GM12878 (cell line): ENCODE results near the gene CCK. TPM values are rescaled to one million over a fixed set of nuclear protein-coding genes. Genes with fewer than 3 reads are reported as not detected.
A peak's percentile ranks its signal among the peaks of the same experiment; 100 is the strongest.

Experiments used
- ATAC-seq: fragments of 200-7000 bp; cut with Tn5 transposase; 3 replicates; pipeline ENCODE4 v1.9.1; 2020; ENCODE audit warnings: mild to moderate bottlenecking, moderate library complexity
- BruUV-seq: library from RNA; stranded (reverse); fragments of 400-500 nt; replicated peaks from 2 replicates; lab custom pipeline; 2021; lab: Mats Ljungman, UMichigan
- CTCF ChIA-PET: fragments of 300-600 bp; sonication (Branson Sonifier 250); formaldehyde crosslinking; extraction: SDS; loops from one replicate; lab custom pipeline; 2021; ENCODE audit warnings: inconsistent platforms; lab: Yijun Ruan, JAX
- POLR2A ChIA-PET: fragments of 350-600 bp; formaldehyde crosslinking; extraction: SDS; loops from one replicate; lab custom pipeline; 2021; ENCODE audit warnings: inconsistent platforms; lab: Charles Lee
- RAD21 ChIA-PET: fragments of 300-600 bp; sonication (Branson Sonifier 250); formaldehyde crosslinking; loops from one replicate; lab custom pipeline; 2023; ENCODE audit warnings: antibody characterized with exemption; ENCODE audit not compliant: unreplicated experiment; lab: Charles Lee
- SMC1A ChIA-PET: fragments of 300-600 bp; sonication (Branson Sonifier 250); formaldehyde crosslinking; loops from one replicate; lab custom pipeline; 2023; ENCODE audit not compliant: unreplicated experiment, uncharacterized antibody; lab: Charles Lee
- DNase-seq: peaks from one replicate; pipeline ENCODE4 v3.0.0-alpha.2; 2011; ENCODE audit warnings: low read depth, low spot score
- FAIRE-seq: peaks from 3 replicates; lab custom pipeline; 2011; peaks lifted over from hg19 to GRCh38; lab: Jason Lieb, UNC
- H2AFZ ChIP-seq: 2 replicates; pipeline ENCODE4 v1.6.0; 2011; ENCODE audit warnings: low read depth, low read length, control low read depth; ENCODE audit not compliant: control insufficient read depth
- H3K27ac ChIP-seq: 2 replicates; pipeline ENCODE4 v1.5.1; 2011; ENCODE audit warnings: control low read depth; ENCODE audit not compliant: control insufficient read depth, insufficient read depth
- H3K27me3 ChIP-seq, 2 experiments: replicated peaks in 1 of 2; 2 replicates each; pipeline versions ENCODE4 v1.6.0 to v1.6.1; 2011; ENCODE audit warnings: low read length in 1 of 2; ENCODE audit not compliant: control insufficient read depth in 2 of 2, insufficient read depth in 2 of 2
- H3K36me3 ChIP-seq, 2 experiments: 2 replicates each; pipeline ENCODE4 v1.5.1; 2011; ENCODE audit warnings: low read length in 1 of 2; ENCODE audit not compliant: control insufficient read depth in 2 of 2, insufficient read depth in 2 of 2
- H3K4me1 ChIP-seq: 2 replicates; pipeline ENCODE4 v1.6.1; 2011; ENCODE audit warnings: mild to moderate bottlenecking, low read length, moderate library complexity, mixed read lengths; ENCODE audit not compliant: control insufficient read depth, insufficient read depth
- H3K4me2 ChIP-seq: 2 replicates; pipeline ENCODE4 v1.6.0; 2011; ENCODE audit warnings: control low read depth; ENCODE audit not compliant: control insufficient read depth, insufficient read depth
- H3K4me3 ChIP-seq: fragments of 200-600 bp; sonication (generic); 2 replicates; pipeline ENCODE4 v1.5.1; 2016
- H3K79me2 ChIP-seq: 2 replicates; pipeline ENCODE4 v1.6.0; 2011; ENCODE audit warnings: low read length; ENCODE audit not compliant: control insufficient read depth, insufficient read depth
- H3K9ac ChIP-seq: 2 replicates; pipeline ENCODE4 v1.8.0; 2011; ENCODE audit warnings: low read length, control low read depth, mixed read lengths; ENCODE audit not compliant: control insufficient read depth, insufficient read depth
- H3K9me3 ChIP-seq: replicated peaks from 3 replicates; pipeline ENCODE4 v1.5.1; 2011; ENCODE audit warnings: mild to moderate bottlenecking, low read length; ENCODE audit not compliant: control insufficient read depth, insufficient read depth
- H4K20me1 ChIP-seq: 2 replicates; pipeline ENCODE4 v1.6.0; 2011; ENCODE audit not compliant: control insufficient read depth, insufficient read depth
- CBX3 ChIP-seq: fragments of 200-600 bp; sonication (generic); IDR thresholded peaks from 2 replicates; pipeline ENCODE4 v1.6.1; 2016; ENCODE audit warnings: low read depth, borderline replicate concordance
- CEBPZ ChIP-seq: fragments of 150-350 bp; IDR thresholded peaks from 2 replicates; pipeline ENCODE4 v1.6.1; 2016; ENCODE audit warnings: low read depth, low read length
- CHD1 ChIP-seq: IDR thresholded peaks from 2 replicates; pipeline ENCODE4 v1.6.1; 2012; ENCODE audit warnings: low read depth, low read length, improper control_type of control experiment
- CREM ChIP-seq: IDR thresholded peaks from 2 replicates; pipeline ENCODE4 v1.6.1; 2014; ENCODE audit warnings: antibody characterized with exemption, low read depth
- RUNX3 ChIP-seq: IDR thresholded peaks from 2 replicates; pipeline ENCODE4 v1.6.1; 2012; ENCODE audit warnings: low read length, inconsistent platforms
- SIX5 ChIP-seq: IDR thresholded peaks from 2 replicates; pipeline ENCODE4 v1.6.1; 2011; ENCODE audit warnings: mild to moderate bottlenecking, low read depth, low read length, moderate library complexity; ENCODE audit not compliant: severe bottlenecking
- TCF12 ChIP-seq: IDR thresholded peaks from 2 replicates; pipeline ENCODE4 v1.6.1; 2011; ENCODE audit warnings: low read depth, mild to moderate bottlenecking, low read length
- TCF3 ChIP-seq: IDR thresholded peaks from 2 replicates; pipeline ENCODE4 v1.6.1; 2012; ENCODE audit warnings: low read depth, mild to moderate bottlenecking, low read length, borderline replicate concordance; ENCODE audit not compliant: insufficient read depth
- ZNF24 ChIP-seq: fragments of 450-650 bp; IDR thresholded peaks from 2 replicates; pipeline ENCODE4 v1.6.1; 2017; ENCODE audit warnings: antibody characterized with exemption, mild to moderate bottlenecking
- WGBS: methylation state at CpG from one replicate; pipeline ENCODE4 v1.1.6; 2016; ENCODE audit warnings: low lambda C conversion rate; ENCODE audit not compliant: insufficient replicate concordance, insufficient coverage; ENCODE audit errors: missing lambda C conversion rate; 5-methylcytosine and 5-hydroxymethylcytosine counted together
- in situ Hi-C: fragments of 300-500 bp; cut with MboI; formaldehyde crosslinking; loops from 9 replicates; pipeline ENCODE4 v1.14.3; 2018; ENCODE audit warnings: mixed read lengths
- intact Hi-C: fragments of 100-400 bp; cut with micrococcal nuclease; formaldehyde crosslinking; loops from one replicate; pipeline ENCODE4 v1.14.2; 2022; ENCODE audit not compliant: unreplicated experiment
- polyA plus RNA-seq, 11 experiments: library from polyadenylated mRNA; depleted of rRNA in 4 of 11; unstranded in 6 of 11; stranded (reverse) in 5 of 11; fragments of >200 nt; fragmentation: Nextera tagmentation in 4 of 11; fragmentation: Illumina TruSeq in 1 of 11; extraction: Ambion mirVana in 4 of 11; extraction: Trizol in 1 of 11; gene quantifications; 1 replicate in 1 of 11; 2 replicates in 10 of 11; pipeline versions ENCODE4 v1.2.1 to v1.2.3, GENCODE V29; 2011 to 2016; ENCODE audit warnings: inconsistent platforms in 2 of 11, missing spikeins in 2 of 11, low read depth in 1 of 11
- total RNA-seq, 4 experiments: library from RNA; depleted of rRNA in 3 of 4; stranded (reverse); fragments of >200 nt in 3 of 4; fragmentation: Illumina TruSeq in 1 of 4; extraction: Trizol in 1 of 4; gene quantifications; 2 replicates each; pipeline versions ENCODE4 v1.2.1 to v1.2.3, GENCODE V29; 2013 to 2021
- TF ChIP-seq, protein P1 (sequence below): IDR thresholded peaks from 2 replicates; pipeline ENCODE4 v1.6.1; 2012; ENCODE audit warnings: low read depth, low read length, improper control_type of control experiment
- TF ChIP-seq, protein P2 (sequence below): fragments of 450-650 bp; IDR thresholded peaks from 2 replicates; pipeline ENCODE4 v1.6.1; 2018; ENCODE audit warnings: borderline replicate concordance, mild to moderate bottlenecking; ENCODE audit not compliant: partially characterized antibody

The CCK gene
- total and polyA plus RNA-seq, 10 of the 15 experiments (the other 5 are each of a cell fraction or from before 2014, with no cell fraction given), result not detected

GRCh38 chr3:42213417-42213816 lies 52.6 kb downstream of the CCK start:
- TF ChIP-seq RUNX3, result peak; percentile 66
- no peak for TF ChIP-seq CBX3
- TF ChIP-seq CEBPZ, result no peak
- TF ChIP-seq, protein P1, sequence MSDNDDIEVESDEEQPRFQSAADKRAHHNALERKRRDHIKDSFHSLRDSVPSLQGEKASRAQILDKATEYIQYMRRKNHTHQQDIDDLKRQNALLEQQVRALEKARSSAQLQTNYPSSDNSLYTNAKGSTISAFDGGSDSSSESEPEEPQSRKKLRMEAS, result no peak
- no peak for TF ChIP-seq ZNF24
- no peak for TF ChIP-seq CHD1
- TF ChIP-seq, protein P2, sequence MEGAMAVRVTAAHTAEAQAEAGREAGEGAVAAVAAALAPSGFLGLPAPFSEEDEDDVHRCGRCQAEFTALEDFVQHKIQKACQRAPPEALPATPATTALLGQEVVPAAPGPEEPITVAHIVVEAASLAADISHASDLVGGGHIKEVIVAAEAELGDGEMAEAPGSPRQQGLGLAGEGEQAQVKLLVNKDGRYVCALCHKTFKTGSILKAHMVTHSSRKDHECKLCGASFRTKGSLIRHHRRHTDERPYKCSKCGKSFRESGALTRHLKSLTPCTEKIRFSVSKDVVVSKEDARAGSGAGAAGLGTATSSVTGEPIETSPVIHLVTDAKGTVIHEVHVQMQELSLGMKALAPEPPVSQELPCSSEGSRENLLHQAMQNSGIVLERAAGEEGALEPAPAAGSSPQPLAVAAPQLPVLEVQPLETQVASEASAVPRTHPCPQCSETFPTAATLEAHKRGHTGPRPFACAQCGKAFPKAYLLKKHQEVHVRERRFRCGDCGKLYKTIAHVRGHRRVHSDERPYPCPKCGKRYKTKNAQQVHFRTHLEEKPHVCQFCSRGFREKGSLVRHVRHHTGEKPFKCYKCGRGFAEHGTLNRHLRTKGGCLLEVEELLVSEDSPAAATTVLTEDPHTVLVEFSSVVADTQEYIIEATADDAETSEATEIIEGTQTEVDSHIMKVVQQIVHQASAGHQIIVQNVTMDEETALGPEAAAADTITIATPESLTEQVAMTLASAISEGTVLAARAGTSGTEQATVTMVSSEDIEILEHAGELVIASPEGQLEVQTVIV, result no peak
- no peak for TF ChIP-seq CREM
- TF ChIP-seq TCF12, result peak; percentile 63; the same call in 1 of the 2 replicates
- TF ChIP-seq TCF3, result 0 out of 2 replicates have a peak, but pooled peaks have one; percentile 61
- TF ChIP-seq SIX5, result no peak
- no peak for FAIRE-seq
- Histone ChIP-seq H3K36me3 (peaks cover 12 to 24% of the 10 kb centered on the region in 2 experiments), H3K27me3 (no peaks in the 10 kb centered on the region), H3K9ac (no peak overlapping the region; the same call in 1 of the 2 replicates), H3K4me2 (peak overlapping the region; percentile 76; the same call in 1 of the 2 replicates), H3K27ac (peak overlapping the region; percentile 84), H2AFZ (no peak overlapping the region), H4K20me1 (no peaks in the 10 kb centered on the region), H3K9me3 (no peaks in the 10 kb centered on the region), H3K79me2 (no peaks in the 10 kb centered on the region), H3K4me3 (no peak overlapping the region), H3K4me1 (peaks cover 48% of the 10 kb centered on the region)
- ChIA-PET POLR2A (interaction anchor here (0.7 to 1.2 kb wide), 3 partner anchors 14 to 90 kb away, joined by 3 to 4 read pairs (median 4); no protein-coding TSS in a partner anchor), RAD21 (interaction anchor here (1.3 kb wide), 1 partner anchor 22 kb away, joined by 4 read pairs; no protein-coding TSS in a partner anchor), SMC1A (interaction anchor here (1.7 to 2.2 kb wide), 2 partner anchors 9 to 12 kb away, joined by 5 to 7 read pairs; no protein-coding TSS in a partner anchor), CTCF (interaction anchor here (1.1 to 3.1 kb wide), 5 partner anchors 9 to 94 kb away, joined by 3 to 13 read pairs (median 3); no protein-coding TSS in a partner anchor)
- DNase-seq, result no peak
- ATAC-seq, result peak; percentile 55
- BruUV-seq, result no TSS peak
- in situ Hi-C loops, result no loop called here
- 33% methylated on average over 6 of the region's 6 CpGs for WGBS
- intact Hi-C loops, result no loop called here
